Endometrium (tissue), 2 donors: ENCODE data around the gene IL16.

Source experiments
- FAIRE-seq: peaks from 2 replicates; lab custom pipeline; 2012; peaks lifted over from hg19 to GRCh38; lab: Jason Lieb, UNC
- donor health status: control.
- donor health status: control.

Gene IL16

DNA sequence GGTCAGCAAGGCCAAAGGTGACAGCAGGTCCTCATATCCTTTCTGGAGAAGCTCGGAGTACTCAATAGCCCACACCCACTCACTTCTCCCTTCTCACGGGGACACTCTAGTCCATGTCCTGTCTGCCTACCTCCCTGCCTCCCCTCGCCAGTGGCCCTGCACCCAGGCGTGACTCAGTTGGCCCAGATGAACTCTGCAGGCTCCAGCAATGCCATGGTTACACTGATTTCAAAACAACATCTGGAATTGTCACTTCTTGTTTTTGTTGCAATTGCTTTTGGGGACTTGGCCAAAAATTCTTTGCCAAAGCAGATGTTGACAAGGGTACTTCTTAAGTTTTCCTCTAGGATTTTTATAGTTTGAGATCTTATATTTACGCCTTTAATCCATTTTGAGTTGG is 13.0 kb downstream of the IL16 start:
- no peak for FAIRE-seq

DNA sequence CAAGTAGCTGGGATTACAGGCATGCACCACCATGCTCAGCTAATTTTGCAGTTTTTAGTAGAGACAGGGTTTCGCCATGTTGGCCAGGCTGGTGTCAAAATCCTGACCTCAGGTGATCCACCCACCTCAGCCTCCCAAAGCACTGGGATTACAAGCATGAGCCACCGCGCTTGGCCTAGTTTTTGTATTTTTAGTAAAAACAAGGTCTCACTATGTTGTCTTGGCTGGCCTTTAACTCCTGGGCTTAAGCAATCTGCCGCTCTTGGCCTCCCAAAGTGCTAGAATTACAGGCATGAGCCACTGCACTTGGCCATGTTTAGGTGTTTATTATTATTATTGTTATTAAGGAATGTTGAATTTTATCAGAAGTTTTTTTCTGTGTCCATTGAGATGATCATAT is 14.7 kb downstream of the IL16 start:
- no peak for FAIRE-seq

DNA sequence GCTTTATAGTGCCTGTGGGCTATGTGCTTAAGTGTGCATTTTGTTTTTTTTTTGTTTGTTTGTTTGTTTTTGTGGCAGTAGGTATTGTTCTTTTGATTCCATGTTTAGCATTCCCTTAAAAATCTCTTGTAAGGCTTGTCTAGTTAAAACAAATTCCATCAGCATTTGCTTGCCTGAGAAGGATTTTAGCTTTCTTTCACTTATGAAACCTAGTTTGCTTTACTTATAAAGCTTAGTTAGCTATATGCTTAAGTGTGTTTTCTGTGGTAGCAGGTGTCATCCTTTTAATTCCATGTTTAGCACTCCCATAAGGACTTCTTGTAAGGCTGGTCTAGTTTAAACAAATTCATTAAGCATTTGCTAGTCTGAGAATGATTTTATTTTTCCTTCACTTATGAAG is 17.3 kb downstream of the IL16 start:
- FAIRE-seq = no peak

DNA sequence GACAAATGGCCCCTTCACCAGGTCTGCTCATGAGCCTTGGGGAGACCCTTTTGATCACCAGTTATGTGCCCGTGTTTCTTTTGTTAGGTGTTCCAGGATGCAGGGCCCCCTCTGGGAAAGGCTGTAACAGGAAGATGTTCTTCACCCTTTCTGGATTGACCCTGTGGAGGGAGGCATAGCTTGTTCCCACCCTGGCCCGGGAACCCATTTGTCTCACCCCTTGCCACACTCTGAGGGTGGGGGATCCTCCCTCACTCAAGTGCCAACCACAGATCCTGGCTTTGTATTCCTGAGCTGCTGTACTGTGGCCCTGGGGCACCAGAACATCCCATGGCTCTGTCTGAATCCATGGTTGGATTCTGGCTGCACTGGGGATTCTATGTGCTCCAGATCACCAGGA is 18.9 kb downstream of the IL16 start:
- FAIRE-seq = no peak

DNA sequence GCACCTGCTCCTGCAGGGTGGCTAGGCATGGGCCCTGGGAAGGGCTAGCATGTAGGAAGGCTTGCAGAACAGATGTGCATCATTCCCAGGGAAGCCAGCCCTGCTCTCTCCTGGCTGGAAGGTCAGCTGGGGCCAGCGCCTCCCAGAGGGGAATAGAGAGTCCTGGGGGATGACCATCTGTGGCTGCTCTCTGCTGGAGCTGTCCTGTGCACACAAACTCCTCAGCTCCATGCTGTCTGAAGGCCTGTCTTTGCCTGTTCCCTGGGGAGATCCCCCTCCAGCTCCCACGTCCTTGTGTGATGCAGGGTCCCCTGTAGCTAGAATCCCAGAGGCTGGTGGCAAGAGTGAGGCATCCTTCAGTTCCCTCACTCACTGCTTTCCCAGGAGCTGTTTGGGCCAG is 19.3 kb downstream of the IL16 start:
- no peak for FAIRE-seq

DNA sequence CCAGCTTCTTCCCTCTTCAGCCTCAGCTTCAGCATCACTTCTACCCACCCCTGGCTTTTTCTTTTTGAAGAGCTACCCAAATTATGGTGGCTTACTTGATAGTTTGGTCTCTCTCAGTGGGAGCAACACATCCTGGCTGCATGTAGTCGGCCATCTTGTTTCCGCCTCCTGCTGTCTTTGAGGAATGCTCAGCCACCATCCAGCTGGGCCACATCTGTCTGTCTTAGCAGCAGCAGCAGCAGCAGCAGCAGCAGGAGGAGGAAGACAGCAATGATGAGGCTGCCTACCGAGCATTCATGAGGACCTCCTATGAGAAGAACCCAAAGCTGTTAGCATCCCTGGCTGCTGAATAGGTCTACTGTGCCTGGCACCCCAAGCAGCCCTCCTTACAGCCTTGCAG is 19.7 kb downstream of the IL16 start:
- FAIRE-seq = no peak

DNA sequence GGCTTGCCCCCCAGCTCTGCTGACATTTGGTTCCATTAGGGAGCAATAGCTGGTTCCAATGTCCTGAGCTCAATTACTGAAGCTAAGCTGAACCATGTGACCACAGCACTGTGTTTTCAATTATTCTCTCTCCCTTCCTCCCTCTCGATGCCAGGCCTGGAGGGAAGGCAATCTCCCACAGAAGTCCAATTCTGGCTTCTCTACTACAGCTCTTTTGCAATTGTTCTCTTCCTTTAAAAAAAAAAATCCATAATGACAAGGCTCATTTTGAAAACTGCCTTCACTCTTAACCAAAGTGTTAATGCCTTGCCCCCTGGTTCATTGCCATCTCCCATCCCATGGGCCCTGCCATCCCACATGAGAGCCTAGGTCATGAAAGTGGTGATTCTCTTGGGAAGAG is 24.8 kb downstream of the IL16 start:
- no peak for FAIRE-seq

DNA sequence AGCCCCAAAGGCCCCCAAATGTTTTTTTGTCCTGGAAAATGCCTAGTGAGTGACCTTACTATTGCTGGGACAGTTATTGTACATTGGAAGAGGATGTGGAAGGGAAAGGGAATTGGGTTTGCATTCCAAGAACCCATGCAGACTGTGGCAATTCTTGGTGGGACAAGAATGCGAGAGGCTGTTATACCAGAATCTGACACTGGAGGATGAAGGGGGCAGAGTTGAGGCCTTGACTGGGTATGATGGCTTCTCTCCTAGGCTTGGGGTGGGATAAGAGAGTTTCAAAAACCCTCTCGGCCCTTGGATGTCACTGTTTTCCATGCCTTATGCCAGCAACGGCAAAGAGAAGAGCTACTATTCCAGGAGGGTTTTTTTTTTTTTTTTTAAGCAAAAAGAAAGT is 25.3 kb downstream of the IL16 start:
- FAIRE-seq = no peak

DNA sequence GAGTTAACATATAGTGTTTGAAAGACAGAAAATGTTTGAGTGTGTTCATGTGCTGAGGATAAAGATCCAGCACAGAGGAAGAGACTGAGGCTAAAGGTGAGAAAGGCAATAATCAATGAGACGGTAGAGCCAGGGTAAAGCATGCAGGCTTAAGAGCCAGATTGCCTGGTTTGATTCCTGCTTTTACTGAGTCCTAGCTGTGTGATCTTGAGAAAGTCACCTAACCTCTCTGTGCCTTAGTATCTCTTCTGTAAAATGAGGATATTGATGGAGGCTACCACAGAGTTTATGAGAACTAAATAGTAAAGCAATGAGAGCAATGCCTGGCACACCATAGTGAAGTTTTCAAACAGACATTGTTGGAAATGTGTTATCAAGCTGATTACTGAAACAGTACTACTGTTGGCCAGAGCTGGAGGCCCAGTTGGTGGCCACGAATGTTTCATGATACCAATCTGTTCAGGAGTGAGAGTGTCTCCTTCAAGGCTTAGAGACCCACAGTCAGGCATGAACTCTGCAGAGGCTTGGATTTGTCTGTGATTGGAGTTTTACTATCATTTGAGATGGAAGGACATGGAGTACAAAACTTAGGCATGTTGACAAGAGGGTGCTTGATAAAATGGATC is 26.8 kb downstream of the IL16 start:
- FAIRE-seq = no peak

DNA sequence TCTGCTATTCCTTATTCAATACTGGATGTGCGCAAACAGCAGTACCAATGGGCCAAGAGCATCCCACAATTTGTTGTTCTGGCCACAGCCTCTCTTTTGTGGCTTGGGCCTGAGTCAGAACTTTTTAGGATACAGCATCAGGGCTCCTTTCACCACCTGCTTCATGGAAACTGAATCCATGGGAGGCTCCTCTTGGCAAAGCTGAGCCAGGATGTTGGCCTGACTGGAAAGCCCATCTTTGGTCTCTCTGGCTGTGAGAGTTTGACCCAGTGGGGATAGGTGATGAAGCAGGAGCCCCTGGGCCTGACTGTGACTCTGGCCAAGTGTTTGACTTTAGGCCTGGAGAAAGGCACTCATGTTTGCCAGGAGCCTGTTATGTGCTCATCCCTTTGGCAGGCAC is 27.6 kb downstream of the IL16 start:
- FAIRE-seq = no peak

DNA sequence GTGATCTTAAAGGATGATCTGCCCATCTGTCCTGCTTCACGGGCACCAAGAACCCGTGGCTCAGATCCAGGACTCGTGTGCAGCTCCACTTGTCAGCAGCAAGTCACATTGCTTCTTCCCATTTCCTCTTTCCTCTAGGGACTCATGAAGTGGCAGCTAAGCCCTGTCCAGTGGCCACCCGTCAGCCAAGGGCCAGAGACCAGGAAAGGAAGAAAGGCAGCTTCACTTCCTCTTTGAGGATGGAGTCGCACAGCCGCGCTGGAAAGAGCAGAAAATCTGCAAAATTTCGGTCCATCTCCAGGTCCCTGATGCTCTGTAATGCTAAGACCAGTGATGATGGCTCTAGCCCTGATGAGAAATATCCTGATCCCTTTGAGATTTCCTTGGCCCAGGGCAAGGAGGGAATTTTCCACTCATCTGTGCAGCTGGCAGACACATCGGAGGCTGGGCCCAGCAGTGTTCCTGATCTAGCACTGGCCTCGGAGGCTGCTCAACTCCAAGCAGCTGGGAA is 28.5 kb downstream of the IL16 start:
- no peak for FAIRE-seq

DNA sequence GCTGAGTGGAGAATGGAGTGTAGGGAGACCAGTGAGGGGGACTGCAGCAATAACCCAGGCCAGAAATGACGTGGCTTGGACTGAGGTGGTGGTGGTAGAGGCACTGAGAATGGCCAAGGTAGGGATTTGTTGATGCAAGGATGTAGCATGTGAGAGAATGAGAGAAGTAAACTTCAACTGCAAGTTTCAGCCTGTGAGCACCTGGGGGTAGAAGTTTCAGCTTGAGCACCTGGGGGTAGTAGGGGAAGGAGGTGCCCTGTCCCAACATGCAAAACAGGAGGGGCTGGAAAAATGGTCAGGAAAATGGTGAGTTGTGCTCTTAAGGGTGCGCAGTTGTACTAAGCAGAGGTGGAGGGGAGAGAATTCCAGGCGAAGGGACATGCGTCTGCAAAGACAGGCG is 31.0 kb downstream of the IL16 start:
- FAIRE-seq = no peak

DNA sequence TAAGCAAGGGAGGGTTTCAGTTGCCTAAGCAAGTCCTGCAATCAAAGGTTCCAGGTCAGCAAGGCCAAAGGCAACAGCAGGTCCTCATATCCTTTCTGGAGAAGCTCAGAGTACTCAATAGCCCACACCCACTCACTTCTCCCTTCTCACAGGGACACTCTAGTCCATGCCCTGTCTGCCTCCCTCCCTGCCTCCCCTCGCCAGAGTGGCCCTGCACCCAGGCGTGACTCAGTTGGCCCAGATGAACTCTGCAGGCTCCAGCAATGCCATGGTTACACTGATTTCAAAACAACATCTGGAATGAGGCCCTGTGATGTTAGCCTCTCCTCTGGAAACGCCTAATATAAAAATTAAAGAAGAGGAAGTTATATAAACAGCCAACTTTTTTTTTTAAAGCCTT is 32.9 kb downstream of the IL16 start:
- FAIRE-seq = no peak

DNA sequence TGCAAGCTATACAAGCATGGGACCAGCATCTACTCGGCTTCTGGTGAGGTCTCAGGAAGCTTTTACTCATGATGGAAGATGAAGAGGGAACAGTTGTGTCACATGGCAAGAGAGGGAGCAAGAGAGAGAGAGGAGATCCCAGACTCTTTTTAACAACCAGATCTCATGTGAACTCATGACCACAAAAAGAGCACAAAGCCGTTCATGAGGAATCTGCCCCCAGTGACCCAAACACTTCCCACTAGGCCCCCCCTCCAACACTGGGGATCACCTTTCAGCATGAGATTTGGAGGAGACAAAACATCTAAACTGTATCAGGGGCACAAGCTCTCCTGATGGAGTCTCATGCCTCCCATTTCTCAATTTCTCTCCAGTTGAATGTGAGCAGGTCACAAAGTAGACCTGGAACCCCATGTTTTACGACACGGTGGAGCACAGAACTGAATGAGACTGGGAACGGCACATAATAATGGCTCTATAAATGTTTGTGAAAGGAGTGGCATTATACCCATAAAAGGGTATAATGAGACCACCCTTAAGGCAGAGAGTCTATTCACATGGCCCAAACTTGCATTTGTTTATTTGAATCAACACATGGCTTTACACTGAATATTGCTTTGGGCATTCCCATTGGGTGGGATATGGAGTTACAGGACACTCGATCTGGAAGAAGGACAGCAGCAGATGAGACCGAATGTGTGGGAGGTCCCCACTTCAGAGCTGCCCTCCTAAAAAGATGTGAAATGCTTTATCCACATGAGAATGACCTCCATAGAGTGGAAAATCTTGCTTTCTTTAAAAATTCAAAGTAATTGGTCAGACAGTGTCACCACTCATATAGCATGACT is 38.8 kb downstream of the IL16 start:
- FAIRE-seq = no peak

DNA sequence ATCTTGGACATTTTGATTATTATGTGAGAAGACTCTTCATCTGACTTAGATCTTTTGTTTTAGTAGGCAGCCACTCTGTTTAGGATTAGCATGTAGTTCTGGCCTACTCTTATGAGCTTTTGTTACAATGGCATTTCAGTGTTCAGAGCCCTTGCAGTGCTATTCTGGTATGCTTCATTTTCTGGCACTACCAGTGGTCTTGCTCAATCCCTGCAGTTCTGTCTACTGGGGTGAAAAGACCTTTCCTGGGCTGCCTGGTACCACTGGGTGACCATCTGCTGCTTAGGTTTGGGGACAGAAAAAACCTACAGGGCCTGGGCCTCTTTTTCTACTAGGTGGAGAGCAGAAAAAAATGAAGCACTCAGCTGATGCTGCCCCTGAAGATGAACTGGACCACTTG is 42.5 kb downstream of the IL16 start:
- no peak for FAIRE-seq

DNA sequence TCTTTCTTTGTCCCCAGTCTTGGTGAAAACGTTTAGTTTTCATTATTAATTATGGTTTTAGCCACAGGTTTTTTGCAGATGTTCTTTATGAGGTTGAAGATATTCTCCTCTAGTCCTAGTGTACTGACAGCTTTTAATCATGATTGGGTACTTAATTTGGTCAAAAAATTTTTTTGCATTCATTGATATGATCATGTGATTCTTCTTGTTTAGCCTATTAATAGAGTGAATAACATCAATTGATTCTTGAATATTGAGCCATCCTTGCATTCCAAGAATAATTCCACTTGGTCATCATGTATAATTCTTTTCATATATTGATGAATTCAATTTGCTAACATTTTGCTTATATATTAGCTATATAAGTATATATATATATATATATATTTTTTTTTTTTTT is 46.1 kb downstream of the IL16 start:
- no peak for FAIRE-seq

DNA sequence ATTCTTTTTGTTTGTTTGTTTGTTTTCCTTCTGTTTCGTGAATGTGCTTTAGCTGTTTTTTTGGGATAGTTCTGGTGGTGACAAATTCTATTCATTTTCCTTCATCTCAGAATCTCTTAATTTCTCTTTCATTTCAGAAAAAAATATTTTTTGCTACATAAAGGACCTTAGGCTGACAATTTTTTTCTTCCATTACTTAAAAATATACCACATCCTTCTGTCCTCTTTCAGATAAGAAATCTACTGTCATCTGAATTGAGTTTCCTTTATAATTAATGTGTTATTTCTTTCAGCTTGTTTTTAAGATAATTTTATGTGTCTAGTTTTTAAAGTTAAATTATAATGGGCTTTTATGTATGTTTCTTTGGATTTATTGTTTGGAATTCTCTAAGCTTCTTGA is 47.6 kb downstream of the IL16 start:
- peak; percentile 26 for FAIRE-seq

DNA sequence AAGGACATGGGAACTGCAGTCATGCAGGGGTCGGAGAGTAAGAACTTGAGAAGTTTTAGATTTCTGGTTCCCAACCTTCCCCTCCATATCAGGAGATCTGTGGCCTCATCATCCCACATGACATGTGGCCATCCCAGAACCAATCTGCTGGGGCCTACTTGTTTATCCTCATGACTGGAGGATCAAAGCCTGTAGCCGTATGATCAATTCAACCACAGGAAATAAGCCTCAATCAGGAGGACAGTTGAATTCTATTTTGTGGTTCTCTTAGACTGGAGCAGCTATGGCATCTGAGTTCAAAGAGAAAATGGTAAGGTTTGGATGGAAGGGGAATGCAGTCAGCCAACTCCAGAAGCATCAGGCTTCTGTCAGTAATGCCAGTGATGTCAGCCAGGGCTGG is 57.2 kb downstream of the IL16 start:
- FAIRE-seq = no peak

DNA sequence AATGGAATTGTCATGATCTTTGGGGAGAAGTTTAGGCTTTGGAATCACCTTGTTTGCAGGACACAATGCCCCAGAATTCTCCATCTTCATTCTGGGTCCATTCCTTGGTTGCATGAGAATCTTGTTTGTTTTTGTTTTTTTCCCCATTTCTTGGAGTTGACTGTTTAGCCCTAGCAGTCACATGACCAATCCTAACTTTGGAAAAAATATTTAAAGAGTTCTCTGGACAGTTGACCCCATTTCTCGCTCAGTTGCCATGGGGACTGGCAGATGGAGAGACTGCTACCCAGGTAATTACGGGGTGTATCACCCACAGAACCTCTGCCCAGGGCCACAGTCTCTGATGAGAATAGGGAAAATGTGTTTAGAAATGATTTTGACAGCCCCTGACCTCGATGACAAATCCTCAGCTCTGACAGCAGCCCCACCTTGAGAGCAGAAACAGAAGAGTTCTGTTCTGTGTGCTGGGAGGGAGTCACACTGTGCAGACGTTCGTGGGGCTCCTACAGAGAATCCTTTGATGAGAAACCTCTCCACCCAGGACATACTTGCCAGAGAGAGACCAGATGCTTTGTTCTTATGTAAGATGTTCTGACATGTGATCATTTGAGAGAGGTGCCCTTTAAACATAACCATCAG is 57.7 kb downstream of the IL16 start:
- no peak for FAIRE-seq

DNA sequence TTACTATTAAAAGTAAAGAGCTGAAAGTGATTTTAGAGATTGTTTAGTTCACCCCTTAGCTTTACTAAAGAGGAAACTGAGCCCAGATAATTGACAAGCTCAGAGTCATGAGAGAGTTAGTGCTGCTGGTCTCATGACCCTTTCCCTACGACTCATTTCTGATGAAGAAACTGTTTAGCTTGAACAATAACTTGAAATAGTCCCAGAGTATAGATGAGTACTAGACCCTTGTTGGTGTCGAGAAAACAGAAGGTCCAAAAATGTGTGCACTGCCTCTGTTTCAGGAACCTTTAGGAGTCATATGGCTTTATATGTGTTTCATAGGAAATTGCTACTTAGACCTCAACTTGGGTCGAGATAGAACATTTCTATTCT is 58.2 kb downstream of the IL16 start:
- no peak for FAIRE-seq

DNA sequence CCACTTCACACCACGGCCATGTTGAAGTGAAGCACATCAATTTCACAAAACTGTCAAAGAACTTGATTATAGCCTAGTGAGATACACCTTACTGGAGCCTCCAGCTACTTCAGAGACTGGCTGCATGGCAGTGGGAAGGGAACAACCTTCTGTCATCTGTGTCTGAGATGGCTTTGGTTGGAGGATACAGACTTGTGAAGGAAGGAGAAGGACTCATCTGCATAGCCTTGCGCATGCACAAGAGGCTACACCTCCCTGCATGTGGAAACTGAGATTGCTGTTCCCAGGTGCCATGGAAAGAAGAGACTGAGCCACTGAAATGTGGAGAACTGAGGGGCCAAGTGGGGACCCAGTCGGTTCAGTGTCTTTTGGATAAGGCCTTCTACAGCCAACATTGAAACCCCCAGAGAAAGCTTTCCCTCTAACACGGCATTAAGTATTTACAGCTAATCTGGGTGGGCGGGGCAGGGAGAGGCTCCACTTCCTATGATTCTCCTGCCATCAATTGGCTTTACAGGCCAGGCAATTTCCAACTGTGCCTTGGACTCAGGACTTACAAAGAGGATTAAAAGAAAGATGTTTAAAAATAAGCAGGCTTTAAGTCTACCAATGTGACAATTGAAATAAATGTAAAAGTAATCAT is 58.8 kb downstream of the IL16 start:
- FAIRE-seq = no peak

DNA sequence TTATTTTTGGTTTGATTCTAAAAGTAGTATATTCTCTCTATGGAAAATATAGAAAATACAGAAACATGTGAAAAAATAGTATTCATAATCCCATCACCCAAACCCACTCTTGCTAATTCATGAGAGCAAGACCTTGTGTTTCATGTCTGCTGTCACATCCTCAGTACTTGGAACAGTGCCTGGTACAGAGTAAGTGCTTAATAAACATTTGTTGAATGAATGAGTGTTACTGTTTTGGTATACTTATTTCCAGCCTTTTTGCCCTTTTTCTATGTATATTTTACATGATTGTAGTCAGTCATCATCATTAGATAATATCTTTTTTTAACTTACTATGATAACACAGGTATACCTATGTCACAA is 59.3 kb downstream of the IL16 start:
- no peak for FAIRE-seq

DNA sequence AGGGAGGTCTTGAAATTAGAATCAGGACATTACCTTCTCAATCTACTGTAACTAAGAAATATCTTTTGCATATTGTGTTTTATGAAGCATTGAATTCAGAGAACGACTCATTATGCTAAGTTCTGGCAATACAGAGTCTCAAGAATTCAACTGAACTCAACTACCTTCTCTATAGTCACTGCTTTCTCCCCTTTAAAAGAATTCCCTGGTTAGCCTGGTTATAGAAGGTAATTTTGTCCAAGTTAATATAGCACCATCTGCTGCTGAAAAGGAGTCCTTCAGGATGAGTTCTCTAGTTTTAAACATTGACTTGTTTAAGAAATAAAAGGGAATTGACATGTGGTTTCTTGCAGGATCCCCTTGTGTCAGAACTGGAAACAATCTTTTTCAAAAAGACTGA is 60.2 kb downstream of the IL16 start:
- peak; percentile 86 for FAIRE-seq
